GM21619 (cell line): ENCODE data around the gene FAM83D.
"Not testable (repeated sequence)": the region's sequence is repeated elsewhere in the genome, so short reads cannot be mapped to it uniquely, and the experiment has no call there.

Experiments
- ATAC-seq: cut with Tn5 transposase; IDR thresholded peaks from one replicate; pipeline ENCODE4 v1.9.1; 2021; ENCODE audit not compliant: unreplicated experiment

The FAM83D gene

GRCh38 chr20:38932457-38933120 is 6.4 kb downstream of the FAM83D start:
- no peak for ATAC-seq

DNA sequence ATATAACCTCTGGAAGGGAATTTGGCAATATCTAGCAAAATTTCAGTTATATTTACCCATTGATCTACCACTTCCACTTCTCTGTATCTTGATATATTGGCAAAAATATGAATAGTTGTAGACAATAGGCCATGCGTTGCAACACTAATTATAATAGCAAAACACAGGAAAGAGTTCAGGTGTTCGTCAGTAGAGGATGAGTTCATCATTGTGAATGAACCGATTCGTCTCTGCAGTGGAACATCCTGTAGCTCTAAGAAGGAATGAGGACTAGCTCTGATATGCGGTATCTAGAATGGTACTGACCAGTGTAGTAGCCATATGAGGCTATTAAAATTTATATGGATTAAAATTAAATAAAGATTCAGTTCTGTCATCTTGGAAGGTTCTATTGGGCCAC is 8.3 kb downstream of the FAM83D start:
- ATAC-seq: no peak

GRCh38 chr20:38935285-38935684 is 9.1 kb downstream of the FAM83D start:
- no peak for ATAC-seq

DNA sequence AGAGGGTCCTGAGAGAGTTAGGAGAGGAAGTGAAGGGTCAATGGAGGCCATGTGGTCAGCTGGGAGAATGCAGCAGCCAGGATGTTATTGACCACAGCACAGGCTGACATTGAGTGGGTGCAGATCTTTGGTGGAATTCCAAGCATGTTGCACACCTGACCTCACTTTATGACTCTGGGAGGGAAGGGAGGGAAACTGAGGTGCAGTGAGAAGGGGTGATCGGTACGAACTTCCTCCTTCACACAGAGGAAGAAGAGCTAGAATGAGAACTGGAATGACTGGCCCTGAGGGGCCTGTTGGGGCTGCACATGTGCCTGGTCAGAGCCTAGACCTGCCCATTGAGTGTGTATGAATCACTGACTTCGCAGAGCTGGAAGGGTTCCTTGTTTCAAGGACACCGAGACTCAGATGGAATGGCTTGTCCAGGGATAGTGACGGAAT is 9.8 kb downstream of the FAM83D start:
- no peak for ATAC-seq

GRCh38 chr20:38937000-38937399 is 10.8 kb downstream of the FAM83D start:
- ATAC-seq: no peak

DNA sequence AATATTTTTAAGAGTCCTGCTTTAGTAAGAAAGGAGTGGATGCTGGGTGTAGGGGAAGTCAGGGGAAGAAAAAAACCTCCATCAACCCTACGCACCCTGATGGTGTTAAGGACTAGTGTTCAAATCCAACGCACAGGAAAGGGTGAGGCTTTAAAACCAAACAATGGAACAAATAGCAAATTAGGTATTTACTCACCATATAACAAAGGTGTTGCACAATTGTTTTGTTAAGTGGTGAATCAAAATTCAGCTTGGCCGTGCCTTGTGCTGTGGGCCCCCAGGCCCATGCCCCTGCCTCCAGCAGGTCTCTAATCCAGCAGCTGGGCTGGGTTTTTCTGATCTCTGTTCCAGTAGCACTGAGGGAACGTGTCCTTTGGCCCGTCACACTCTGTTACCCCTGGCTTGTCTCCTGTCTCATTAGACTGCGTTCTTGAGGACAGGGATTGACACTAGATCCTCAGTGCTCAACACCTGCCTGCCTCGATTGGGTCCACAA is 11.8 kb downstream of the FAM83D start:
- ATAC-seq: no peak

GRCh38 chr20:38939686-38940085 is 13.5 kb downstream of the FAM83D start:
- ATAC-seq: no peak

GRCh38 chr20:38940644-38941043 is 14.4 kb downstream of the FAM83D start:
- ATAC-seq: no peak

DNA sequence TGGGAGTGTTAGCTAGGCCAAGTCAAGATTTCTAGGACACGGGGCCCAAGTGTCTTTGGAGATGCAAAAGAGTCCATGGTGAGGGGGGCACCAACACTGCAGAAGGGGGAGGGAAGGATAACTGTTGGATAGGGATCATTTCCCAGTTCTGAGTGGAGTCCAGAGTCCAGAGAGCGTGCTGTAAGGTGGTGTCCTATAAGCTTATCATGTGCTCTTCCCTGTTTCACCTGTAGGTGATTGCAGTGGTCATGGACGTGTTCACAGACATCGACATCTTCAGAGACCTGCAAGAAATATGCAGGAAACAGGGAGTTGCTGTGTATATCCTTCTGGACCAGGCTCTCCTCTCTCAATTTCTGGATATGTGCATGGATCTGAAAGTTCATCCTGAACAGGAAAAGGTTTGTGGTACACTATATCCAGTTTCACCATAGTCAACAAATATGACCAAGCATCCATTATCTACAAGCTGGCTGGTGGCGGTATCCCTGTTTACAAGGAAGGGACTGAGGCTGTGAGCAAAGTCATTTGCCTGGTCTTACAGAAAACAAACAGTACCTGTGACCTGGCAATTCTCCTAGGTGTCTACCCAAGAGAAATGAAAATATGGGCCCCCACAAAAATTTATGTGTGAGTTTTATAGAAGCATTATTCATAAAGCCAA is 15.6 kb downstream of the FAM83D start:
- no peak for ATAC-seq

DNA sequence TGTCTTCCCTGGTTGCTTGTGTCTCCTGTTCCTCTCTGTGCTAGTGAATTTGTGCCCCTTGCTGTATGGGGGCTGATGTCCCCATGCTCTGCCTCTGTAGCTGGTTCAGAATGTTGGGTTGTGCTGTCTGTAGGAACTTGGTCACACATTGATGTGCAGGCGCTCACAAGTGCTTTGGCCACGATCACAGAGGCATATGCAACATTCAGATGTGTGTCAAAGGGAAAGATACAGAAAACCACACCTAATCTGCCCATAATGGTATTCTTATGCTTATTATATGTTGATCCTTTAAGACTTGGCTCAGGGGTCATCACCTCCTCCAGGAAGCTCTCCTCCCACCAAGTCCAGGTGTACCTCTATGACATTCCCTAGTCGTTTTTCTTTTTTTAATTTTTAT is 18.8 kb downstream of the FAM83D start:
- no peak for ATAC-seq

DNA sequence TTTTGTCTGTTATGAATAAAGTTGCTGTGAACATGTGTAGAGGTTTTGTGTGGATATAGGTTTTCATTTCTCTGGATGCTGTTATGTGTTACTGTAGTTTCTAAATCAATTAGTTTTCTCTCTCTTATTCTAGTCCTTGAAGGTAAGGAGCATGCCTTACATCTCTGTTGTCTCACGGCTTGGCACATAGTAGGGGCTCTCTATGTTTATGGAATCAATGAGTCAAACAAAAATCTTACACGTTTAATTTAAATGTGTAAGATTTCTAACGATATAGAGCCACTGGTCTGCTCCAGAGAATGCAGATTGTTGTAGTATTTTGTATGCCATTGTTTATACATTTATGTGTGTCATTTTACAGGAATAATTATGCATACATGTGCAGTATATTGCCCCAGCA is 20.6 kb downstream of the FAM83D start:
- ATAC-seq: no peak

DNA sequence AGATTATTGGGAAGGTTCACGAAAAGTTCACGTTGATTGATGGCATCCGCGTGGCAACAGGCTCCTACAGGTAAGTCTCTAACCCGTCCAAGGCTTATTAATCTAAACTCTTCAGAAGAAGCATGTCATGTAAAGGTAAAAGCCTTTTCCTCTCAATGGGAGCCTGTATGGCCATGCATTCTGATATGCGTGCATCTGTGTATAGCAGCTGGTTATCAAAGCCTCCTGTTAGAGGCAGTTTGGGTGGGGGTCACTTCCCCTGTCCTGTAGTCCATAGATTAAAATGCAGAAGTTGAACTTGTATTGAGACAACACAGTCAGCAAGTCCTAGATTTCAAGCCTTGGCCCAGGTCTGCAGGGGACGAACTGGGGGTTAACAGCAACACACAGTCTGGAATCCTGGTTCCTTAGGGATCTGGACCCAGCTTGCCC is 21.7 kb downstream of the FAM83D start:
- ATAC-seq: no peak

- ATAC-seq: no peak
Observed at GRCh38 chr20:38950254-38950653, 24.0 kb downstream of the FAM83D start.

GRCh38 chr20:38951611-38952010 is 25.4 kb downstream of the FAM83D start:
- no peak for ATAC-seq

DNA sequence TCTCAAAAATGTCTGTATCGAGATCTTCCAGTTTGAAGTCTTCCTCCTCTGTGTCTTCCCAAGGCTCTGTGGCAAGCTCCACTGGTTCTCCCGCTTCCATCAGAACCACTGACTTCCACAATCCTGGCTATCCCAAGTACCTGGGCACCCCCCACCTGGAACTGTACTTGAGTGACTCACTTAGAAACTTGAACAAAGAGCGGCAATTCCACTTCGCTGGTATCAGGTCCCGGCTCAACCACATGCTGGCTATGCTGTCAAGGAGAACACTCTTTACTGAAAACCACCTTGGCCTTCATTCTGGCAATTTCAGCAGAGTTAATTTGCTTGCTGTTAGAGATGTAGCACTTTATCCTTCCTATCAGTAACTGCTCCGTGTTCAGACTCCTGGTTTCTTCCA is 25.9 kb downstream of the FAM83D start:
- no peak for ATAC-seq

GRCh38 chr20:38953630-38954340 is 27.6 kb downstream of the FAM83D start:
- no peak for ATAC-seq

GRCh38 chr20:38957235-38957876 is 31.1 kb downstream of the FAM83D start:
- ATAC-seq: no peak

- ATAC-seq: no peak
Observed at GRCh38 chr20:38957915-38958485, 31.8 kb downstream of the FAM83D start.

GRCh38 chr20:38960187-38960687 is 34.0 kb downstream of the FAM83D start:
- not testable (repeated sequence) for ATAC-seq

DNA sequence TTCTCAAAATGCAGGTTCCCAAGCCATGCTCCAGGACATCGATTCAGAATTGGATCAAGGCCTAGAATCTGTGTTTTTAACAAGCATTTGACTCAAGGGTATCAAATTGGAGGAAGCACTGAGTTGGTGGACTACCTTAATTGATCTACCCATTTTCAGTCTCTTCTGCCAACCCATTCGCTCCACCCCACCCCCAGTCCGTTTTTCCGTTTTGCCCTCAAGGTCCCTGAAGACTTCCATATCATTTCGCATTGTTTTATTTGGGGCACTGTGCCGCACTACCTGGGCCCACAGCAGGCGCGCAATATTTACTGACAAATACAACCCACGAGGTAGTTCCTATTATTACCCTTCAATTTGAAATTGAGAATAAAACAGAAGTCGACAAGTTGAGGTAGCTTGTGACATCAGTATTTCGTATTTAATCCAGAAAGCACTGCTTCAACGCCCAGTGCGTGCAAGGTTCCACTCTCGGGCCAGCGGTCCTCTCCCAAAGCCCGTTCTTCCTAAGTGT is 35.4 kb downstream of the FAM83D start:
- no peak for ATAC-seq
